Tibial nerve (tissue), 4 donors: ENCODE data around the gene ZFAND2A.

ENCODE experiments used
- CTCF ChIP-seq, 5 experiments: fragments of 200-600 bp in 3 of 5; fragments of 450-650 bp in 2 of 5; sonication (generic) in 3 of 5; IDR thresholded peaks; one replicate each; pipeline ENCODE4 v1.5.1; 2016 to 2019; ENCODE audit warnings: antibody characterized with exemption in 5 of 5, mild to moderate bottlenecking in 3 of 5, moderate library complexity in 2 of 5
- EP300 ChIP-seq, 2 donors: sonication (generic); formaldehyde crosslinking; IDR thresholded peaks; one replicate each; pipeline ENCODE4 v1.6.1; 2017; ENCODE audit warnings: antibody characterized with exemption in 2 of 2, mild to moderate bottlenecking in 1 of 2
- POLR2A ChIP-seq, 2 donors: fragments of 450-650 bp; IDR thresholded peaks; one replicate each; pipeline ENCODE4 v1.6.1; 2017; ENCODE audit warnings: antibody characterized with exemption in 2 of 2, mild to moderate bottlenecking in 2 of 2, moderate library complexity in 2 of 2

GRCh38 chr7:1137517-1138167 lies 22.4 kb downstream of the ZFAND2A start:
- no peak for TF ChIP-seq CTCF (IDR thresholded peaks at IDR 0.05)
- TF ChIP-seq EP300 (IDR thresholded peaks at IDR 0.05): no peak
- TF ChIP-seq POLR2A (IDR thresholded peaks at IDR 0.05): no peak
